SU-DHL-6 (cell line): ENCODE data around the gene ACOX3.
"Not testable (repeated sequence)": the region's sequence is repeated elsewhere in the genome, so short reads cannot be mapped to it uniquely, and the experiment has no call there.

Experiments used
- H2AFZ ChIP-seq: fragments of 200-600 bp; sonication (generic); 2 replicates; pipeline ENCODE4 v1.6.1; 2014; ENCODE audit warnings: low read depth, mild to moderate bottlenecking, moderate library complexity, mixed read lengths, antibody characterized with exemption, low read length; ENCODE audit not compliant: severe bottlenecking
- H3F3A ChIP-seq: fragments of 200-600 bp; shearing (Covaris generic); 2 replicates; pipeline ENCODE4 v1.6.0; 2016; ENCODE audit warnings: antibody characterized with exemption, mild to moderate bottlenecking; ENCODE audit not compliant: insufficient read depth
- H3K27ac ChIP-seq: fragments of 200-600 bp; sonication (generic); 2 replicates; pipeline ENCODE4 v1.5.1; 2016; ENCODE audit warnings: low read depth, mild to moderate bottlenecking, low read length, moderate library complexity, mixed read lengths
- H3K27me3 ChIP-seq: fragments of 200-600 bp; sonication (generic), shearing (Covaris generic); 2 replicates; pipeline ENCODE4 v1.6.0; 2014; ENCODE audit warnings: mild to moderate bottlenecking, low read length
- H3K36me3 ChIP-seq: fragments of 200-600 bp; sonication (generic); 2 replicates; pipeline ENCODE4 v1.6.1; 2014; ENCODE audit warnings: mild to moderate bottlenecking, low read length, mixed read lengths
- H3K4me2 ChIP-seq: fragments of 300-600, 200-600 bp; shearing (Covaris generic), sonication (generic); 2 replicates; pipeline ENCODE4 v1.6.0; 2014; ENCODE audit warnings: low read length, low read depth, mild to moderate bottlenecking; ENCODE audit not compliant: poor library complexity, severe bottlenecking
- H3K4me3 ChIP-seq: fragments of 200-600 bp; sonication (generic); 2 replicates; pipeline ENCODE4 v1.5.1; 2014; ENCODE audit warnings: antibody characterized with exemption, low read length, mild to moderate bottlenecking, mixed read lengths; ENCODE audit not compliant: insufficient read depth, poor library complexity, severe bottlenecking
- H3K79me2 ChIP-seq: fragments of 200-600 bp; sonication (generic); 2 replicates; pipeline ENCODE4 v1.6.1; 2014; ENCODE audit warnings: mild to moderate bottlenecking, low read length, moderate library complexity; ENCODE audit not compliant: insufficient read depth
- H3K9ac ChIP-seq: fragments of 200-600 bp; sonication (generic); 2 replicates; pipeline ENCODE4 v1.7.0; 2014; ENCODE audit warnings: mild to moderate bottlenecking, low read length
- H3K9me2 ChIP-seq: fragments of 200-600 bp; sonication (generic); replicated peaks from 2 replicates; pipeline ENCODE4 v1.6.1; 2014; ENCODE audit warnings: low read length; ENCODE audit not compliant: insufficient read depth
- H3K9me3 ChIP-seq: fragments of 200-600 bp; sonication (generic); 2 replicates; pipeline ENCODE4 v1.6.1; 2014; ENCODE audit warnings: low read length, mixed read lengths; ENCODE audit not compliant: insufficient read depth
- H4K20me1 ChIP-seq: fragments of 200-600 bp; sonication (generic); 2 replicates; pipeline ENCODE4 v1.6.1; 2014; ENCODE audit warnings: low read depth, mild to moderate bottlenecking, antibody characterized with exemption, low read length, moderate library complexity, mixed read lengths
- EZH2phosphoT487 ChIP-seq: fragments of 200-600 bp; sonication (generic), shearing (Covaris generic); conservative IDR thresholded peaks from 2 replicates; pipeline ENCODE4 v1.6.1; 2018; ENCODE audit warnings: mild to moderate bottlenecking, antibody characterized with exemption, low read length, moderate library complexity, mixed read lengths
- TF ChIP-seq, protein P1 (sequence below): fragments of 200-600 bp; sonication (generic); IDR thresholded peaks from one replicate; pipeline ENCODE4 v1.5.1; 2017; ENCODE audit warnings: antibody characterized with exemption, mild to moderate bottlenecking, low read length, moderate library complexity; ENCODE audit not compliant: insufficient read depth, poor library complexity, severe bottlenecking

The ACOX3 gene

GRCh38 chr4:8386731-8387130, 53.8 kb downstream of the ACOX3 start:
- Histone ChIP-seq H3K36me3 (no peaks in the 10 kb centered on the region), H3K27ac (no peak overlapping the region), H3K4me3 (no peak overlapping the region), H2AFZ (no peak overlapping the region), H3K79me2 (no peaks in the 10 kb centered on the region), H3K9me2 (no peaks in the 10 kb centered on the region), H3K9me3 (no peaks in the 10 kb centered on the region), H3K9ac (no peak overlapping the region), H4K20me1 (no peaks in the 10 kb centered on the region), H3K4me2 (no peak overlapping the region), H3K27me3 (no peaks in the 10 kb centered on the region), H3F3A (no peaks in the 10 kb centered on the region; the same call in 1 of the 2 replicates)
- TF ChIP-seq, protein P1, sequence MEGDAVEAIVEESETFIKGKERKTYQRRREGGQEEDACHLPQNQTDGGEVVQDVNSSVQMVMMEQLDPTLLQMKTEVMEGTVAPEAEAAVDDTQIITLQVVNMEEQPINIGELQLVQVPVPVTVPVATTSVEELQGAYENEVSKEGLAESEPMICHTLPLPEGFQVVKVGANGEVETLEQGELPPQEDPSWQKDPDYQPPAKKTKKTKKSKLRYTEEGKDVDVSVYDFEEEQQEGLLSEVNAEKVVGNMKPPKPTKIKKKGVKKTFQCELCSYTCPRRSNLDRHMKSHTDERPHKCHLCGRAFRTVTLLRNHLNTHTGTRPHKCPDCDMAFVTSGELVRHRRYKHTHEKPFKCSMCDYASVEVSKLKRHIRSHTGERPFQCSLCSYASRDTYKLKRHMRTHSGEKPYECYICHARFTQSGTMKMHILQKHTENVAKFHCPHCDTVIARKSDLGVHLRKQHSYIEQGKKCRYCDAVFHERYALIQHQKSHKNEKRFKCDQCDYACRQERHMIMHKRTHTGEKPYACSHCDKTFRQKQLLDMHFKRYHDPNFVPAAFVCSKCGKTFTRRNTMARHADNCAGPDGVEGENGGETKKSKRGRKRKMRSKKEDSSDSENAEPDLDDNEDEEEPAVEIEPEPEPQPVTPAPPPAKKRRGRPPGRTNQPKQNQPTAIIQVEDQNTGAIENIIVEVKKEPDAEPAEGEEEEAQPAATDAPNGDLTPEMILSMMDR: no peak
- no peak for TF ChIP-seq EZH2phosphoT487

- not testable (repeated sequence) for H3K27ac ChIP-seq, H3K9ac ChIP-seq
Observed at GRCh38 chr4:8386131-8386530, 54.4 kb downstream of the ACOX3 start.

GRCh38 chr4:8385611-8386010, 54.9 kb downstream of the ACOX3 start:
- H3K27ac ChIP-seq: no peak overlapping the region
- H3K4me2 ChIP-seq: no peak overlapping the region

More at GRCh38 chr4:8386131-8386530, 54.4 kb downstream of the ACOX3 start:
- H3F3A ChIP-seq, H3K36me3 ChIP-seq, H2AFZ ChIP-seq, H3K27me3 ChIP-seq, H3K79me2 ChIP-seq, H3K4me2 ChIP-seq, H3K9me2 ChIP-seq, H4K20me1 ChIP-seq, H3K4me3 ChIP-seq, H3K9me3 ChIP-seq: not testable (repeated sequence)

DNA sequence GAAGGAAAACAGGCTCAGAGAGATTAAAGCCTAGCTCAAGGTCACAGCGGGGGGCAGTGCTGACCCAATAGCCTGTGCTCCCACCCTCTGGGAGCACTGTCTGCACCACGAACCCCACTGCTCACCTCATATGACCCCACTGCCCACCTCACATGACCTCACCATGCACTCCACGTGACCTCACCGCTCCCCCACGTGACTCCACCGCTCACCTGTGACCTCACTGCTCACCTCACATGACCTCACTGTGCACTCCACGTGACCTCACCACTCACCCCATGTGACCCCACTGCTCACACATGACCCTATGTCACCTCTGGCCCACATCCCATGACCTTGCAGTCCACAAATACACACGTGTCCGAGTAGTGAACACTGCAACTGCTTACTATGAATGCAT, 55.4 kb downstream of the ACOX3 start:
- no peaks in the 10 kb centered on the region for H3K27me3 ChIP-seq
- no peaks in the 10 kb centered on the region for H3K9me2 ChIP-seq
- H4K20me1 ChIP-seq: no peaks in the 10 kb centered on the region
- no peak overlapping the region for H2AFZ ChIP-seq
- no peaks in the 10 kb centered on the region for H3K79me2 ChIP-seq
- no peak overlapping the region for H3K4me2 ChIP-seq
- H3K9me3 ChIP-seq: no peaks in the 10 kb centered on the region
- no peak overlapping the region for H3K4me3 ChIP-seq
- no peak overlapping the region for H3K27ac ChIP-seq
- no peaks in the 10 kb centered on the region for H3K36me3 ChIP-seq
- no peak overlapping the region for H3K9ac ChIP-seq
- TF ChIP-seq, protein P1: no peak
- TF ChIP-seq EZH2phosphoT487: no peak
- H3F3A ChIP-seq: no peaks in the 10 kb centered on the region

More at GRCh38 chr4:8385611-8386010, 54.9 kb downstream of the ACOX3 start:
- Histone ChIP-seq H3K79me2 (no peaks in the 10 kb centered on the region), H3K9me3 (no peaks in the 10 kb centered on the region), H3K27me3 (no peaks in the 10 kb centered on the region), H3K36me3 (no peaks in the 10 kb centered on the region), H3F3A (no peaks in the 10 kb centered on the region), H3K4me3 (no peak overlapping the region), H3K9ac (no peak overlapping the region), H3K9me2 (no peaks in the 10 kb centered on the region), H4K20me1 (no peaks in the 10 kb centered on the region), H2AFZ (no peak overlapping the region)
- TF ChIP-seq, protein P1: no peak
- no peak for TF ChIP-seq EZH2phosphoT487
